OCI-LY3 (cell line): Measurements from ENCODE around the gene SF3B5.

Source experiments
- CTCF ChIP-seq: fragments of 200-600, 300-600 bp; sonication (generic); IDR thresholded peaks from 2 replicates; pipeline ENCODE4 v1.5.1; 2014; ENCODE audit warnings: antibody characterized with exemption, low read length, low read depth
- EZH2phosphoT487 ChIP-seq: fragments of 200-600 bp; shearing (Covaris generic); IDR thresholded peaks from 2 replicates; pipeline ENCODE4 v1.6.1; 2018; ENCODE audit warnings: antibody characterized with exemption, mixed run types, low read depth

- TF ChIP-seq EZH2phosphoT487 (no peak), CTCF (no peak)
Observed at GRCh38 chr6:144053601-144054000, 41.8 kb downstream of the SF3B5 start.
